ENCODE measurements around the gene MEN1.
A peak's percentile ranks its signal among the peaks of the same experiment; 100 is the strongest.

MEN1 gene

GRCh38 chr11:64845129-64845775 is 34.9 kb upstream of the MEN1 start:
- DNase-seq = no peak

GRCh38 chr11:64844330-64845128 is 34.2 kb upstream of the MEN1 start, which contains the start of gene CDC42BPG:
Gene CDC42BPG, minus strand, starts transcription at chr11:64844653. Its CDS starts 84 bp downstream, at chr11:64844569.
- DNase-seq = peak; percentile 60

GRCh38 chr11:64843686-64844329 is 33.5 kb upstream of the MEN1 start:
- DNase-seq = no peak

GRCh38 chr11:64842851-64843685 is 32.7 kb upstream of the MEN1 start:
- DNase-seq = no peak

DNA sequence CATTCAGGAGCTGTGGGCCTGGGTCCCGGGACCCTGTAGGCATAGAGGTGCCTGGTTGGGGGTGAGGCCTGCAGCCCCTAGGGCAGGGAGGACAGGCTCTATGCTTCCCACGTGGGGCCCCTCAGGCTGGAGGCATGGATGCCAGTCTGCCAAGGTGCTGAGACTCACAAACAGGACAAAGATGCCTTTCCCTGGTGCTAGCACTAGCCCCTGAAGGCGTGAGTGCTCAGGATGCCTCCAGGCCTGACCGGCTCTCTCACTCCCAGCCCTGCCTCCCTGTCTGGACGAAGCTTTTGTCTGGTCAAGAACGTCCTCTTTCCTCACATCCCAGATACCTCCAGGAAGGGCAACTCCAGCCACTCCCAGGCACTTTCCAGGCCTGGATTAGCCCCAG is 32.0 kb upstream of the MEN1 start:
- DNase-seq = no peak

GRCh38 chr11:64841592-64842365 is 31.4 kb upstream of the MEN1 start:
- no peak for DNase-seq

- no peak for DNase-seq
Measured at GRCh38 chr11:64839887-64840782, 29.8 kb upstream of the MEN1 start.

DNA sequence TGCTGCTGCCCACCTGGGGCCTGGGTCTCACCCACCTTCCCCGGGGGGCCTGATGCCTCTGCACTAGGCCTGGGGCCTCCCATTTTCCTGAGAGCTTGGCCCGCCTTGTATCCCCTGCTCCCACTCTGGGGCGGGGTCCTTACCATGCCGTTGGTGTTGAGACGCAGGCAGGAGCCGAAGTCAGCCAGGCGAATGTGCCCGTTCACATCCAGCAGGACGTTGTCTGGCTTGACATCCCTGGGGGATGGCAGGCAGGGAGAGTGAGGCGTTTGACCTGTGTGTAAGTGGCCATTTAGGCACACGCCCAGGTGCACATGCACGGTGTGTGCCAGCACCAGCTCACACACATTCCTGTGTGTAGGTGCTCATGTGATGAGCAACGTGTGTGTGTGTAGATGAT is 29.0 kb upstream of the MEN1 start:
- DNase-seq = no peak

GRCh38 chr11:64838600-64839334 is 28.4 kb upstream of the MEN1 start:
- DNase-seq = no peak

DNA sequence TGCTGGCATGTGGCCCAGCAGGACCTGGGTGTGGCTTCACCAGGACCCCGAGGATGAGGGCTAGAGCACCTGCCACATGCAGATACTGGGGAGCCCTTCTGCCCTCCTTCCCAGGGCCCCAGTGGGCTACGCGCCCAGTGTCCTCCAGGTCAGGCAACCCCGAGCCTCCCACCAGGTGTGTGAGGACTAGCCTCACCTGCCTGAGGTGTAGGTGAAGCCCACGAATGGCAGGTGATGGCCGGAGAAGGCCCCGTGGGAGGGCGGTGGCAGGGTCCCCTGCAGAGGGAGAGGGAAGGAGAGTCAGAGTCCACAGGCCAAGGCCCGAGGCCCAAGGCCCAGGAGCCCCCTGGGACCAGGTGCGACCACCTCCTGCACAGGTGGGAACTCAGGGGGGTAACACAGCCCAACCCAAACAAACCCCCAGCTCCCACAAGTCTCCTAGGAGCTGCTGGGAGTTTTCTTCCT is 27.6 kb upstream of the MEN1 start:
- DNase-seq = no peak

DNA sequence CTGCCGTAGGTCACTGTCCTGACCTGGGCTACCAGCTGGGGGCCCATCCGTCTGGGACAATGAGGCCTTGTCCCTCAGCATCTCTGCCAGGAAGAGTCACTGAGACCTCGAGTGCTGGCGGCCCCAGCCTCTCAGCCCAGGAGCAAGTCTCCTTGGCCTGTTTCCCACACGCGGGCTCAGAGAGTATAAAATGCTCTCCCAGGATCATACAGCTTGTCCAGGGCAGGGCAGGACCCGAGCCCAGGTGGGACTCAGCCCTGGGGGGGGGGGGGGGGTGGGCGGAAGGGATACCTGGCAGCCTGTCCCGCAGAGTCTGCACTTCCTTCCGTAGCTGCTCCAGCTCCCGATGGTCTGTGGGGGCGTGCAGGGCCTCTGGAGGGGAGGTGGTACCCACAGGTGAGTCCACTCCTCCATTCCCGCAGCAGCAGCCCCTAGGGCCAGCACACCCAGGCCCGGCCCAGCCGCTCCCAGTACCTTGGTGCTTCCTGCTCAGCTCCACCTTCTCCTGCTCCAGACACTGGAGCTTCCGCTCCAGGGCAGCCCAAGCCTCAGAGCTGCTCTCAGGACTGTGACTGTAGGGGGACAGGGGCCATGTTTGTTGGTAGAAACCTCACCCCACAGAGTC is 26.2 kb upstream of the MEN1 start:
- DNase-seq = no peak

DNA sequence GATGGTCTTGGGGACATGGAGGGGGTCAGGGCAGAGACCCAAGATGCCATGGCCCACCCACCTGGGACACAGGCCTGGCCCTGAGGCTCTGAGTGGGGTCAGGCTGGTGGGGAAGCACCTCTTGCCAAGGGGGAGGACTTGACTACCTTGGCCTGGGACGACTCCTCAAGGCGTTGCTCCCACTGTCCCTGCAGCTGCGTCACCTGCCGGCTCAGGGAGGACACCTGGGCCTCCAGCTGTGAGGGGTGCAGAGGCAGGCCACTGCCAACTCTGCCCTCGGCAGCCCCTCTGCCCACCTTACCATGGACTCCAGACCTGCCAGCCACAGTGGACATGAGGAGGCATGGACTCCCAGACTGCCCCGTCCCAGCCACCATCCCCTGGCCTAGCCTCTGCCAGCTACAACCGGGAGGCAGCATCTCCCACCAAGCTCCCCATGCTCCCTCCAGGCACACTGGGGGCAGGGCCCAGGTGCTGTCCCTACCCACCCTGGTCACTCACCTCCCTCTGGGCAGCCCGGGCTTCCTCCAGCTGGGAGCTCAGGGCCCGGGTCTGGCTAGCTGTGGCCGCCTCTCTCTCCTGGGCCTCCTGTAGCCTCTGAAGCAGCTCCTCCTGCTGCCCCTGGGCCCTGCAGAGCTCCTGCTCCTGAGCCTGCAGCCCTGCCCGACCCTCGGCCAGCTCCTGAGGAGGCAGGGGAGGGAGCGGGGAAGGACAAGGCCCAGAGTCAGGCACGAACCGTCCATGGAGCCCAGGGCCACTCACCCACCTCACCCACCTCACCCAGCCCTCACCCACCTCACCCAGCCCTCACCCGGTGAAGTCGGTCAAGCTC is 25.5 kb upstream of the MEN1 start:
- DNase-seq = no peak

DNA sequence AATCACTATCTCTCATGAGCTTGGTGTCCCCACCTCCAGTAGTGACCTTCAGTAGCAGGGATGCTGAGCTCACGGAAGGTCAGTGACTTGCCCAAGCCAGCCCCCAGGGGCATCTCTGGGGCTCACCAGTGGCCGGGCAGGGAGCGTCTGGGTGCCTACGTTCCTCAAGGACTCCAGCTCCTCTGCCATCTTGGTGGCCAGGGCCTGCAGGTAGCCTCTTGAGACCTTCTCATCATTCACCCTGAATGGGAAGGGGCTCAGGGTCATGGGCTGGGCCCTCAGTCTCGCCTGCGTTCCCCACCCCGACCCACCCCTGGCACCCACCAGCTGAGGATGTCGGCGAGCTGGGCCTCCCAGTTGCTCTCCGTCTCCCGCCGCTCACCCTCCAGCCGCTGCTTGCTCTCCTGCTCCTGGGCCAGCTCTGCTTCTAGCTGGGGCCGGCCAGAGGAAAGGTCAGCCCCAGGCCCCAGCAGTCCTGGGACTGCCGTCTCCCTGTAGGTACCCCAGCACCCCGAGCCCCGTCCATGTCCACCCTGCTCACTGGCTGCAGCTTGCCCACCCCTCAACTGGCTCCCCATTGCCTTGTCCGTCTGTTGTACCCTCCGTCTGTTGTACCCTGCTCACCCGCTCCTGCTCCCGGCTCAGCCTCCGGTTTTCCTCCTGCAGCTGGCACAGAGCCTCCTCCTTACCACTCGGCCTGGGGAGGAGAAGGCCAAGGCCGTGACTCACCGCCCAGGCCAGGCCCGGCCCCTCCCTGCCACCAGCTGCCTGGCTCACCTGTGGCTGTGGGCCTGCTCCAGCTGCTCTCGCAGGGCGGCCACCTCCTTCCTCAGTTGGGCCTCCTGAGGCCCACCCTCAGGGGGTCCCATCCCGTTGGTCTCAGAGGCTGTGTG is 24.6 kb upstream of the MEN1 start:
- no peak for DNase-seq

DNA sequence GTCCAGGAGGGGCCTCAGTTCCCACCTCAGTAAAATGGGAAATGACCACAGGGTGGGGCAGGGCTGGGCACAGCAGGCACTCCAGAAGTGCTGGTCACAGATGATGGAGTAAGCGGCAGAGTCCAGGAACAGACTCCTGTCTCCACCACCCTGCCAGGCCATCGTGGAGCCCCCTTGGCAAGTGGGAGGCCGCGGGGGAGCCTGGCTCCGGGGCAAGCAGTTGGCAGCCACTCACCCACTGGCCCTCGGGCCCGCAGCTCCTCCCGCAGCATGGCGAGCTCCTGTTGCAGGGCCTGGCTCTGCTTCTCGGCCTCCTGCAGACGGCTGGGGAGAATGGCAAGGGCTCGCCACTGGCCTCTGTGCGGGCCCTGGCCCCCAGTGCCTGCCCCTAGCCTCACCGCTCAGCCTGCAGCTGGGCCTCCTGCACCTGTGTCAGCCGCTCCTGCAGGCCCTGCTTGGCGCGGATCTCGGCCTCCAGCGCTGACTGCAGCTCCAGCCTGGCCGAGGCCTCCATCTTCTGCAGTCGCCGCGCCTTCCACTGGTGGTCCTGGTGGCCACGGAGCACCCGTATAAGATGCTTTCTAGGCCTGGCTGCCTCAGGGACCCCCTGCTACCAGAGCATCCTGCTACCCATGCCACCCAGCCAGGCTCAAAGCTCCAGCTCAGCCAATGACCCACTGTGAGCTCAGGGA is 23.8 kb upstream of the MEN1 start:
- no peak for DNase-seq

DNA sequence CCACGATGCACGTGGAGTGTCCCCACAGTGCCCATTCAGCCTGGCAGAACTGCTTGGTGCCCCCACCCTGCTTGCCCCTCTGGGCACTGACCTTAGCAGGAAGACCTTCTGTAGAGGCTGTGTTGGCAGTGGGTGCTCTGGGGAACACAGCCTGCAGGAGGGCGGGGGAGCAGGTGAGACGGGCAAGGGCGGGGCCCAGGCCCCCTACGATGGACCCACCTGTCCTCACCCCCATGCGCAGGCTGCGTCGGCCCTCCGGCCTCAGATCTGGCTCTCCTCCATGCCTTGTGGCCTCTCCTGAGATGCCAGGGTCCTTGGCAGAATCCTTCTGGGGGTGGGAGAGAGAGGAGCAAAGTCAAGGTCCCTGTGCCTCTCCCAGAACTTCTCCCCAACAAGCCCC is 23.2 kb upstream of the MEN1 start:
- DNase-seq = no peak

DNA sequence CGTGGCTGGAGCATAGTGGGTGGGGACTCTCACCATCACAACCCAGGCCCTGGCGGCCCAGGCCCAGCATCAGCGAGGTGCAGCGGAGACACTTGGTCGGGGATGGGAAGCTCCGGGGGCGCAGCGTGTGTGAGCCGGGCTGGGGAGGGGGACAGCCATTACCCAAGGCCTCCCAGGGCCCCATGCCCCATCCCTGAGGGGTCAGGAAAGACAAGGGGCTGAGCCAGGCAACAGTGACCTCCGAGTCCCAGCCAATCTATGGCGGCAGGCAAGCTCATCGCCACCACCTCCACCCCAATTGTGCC is 22.8 kb upstream of the MEN1 start:
- no peak for DNase-seq

- DNase-seq = no peak
Measured at GRCh38 chr11:64832467-64833197, 22.3 kb upstream of the MEN1 start.
